IPS-11a (cell line): Measurements from ENCODE around the gene ELANE.
"Not testable (repeated sequence)": the region's sequence is repeated elsewhere in the genome, so short reads cannot be mapped to it uniquely, and the experiment has no call there.

ENCODE experiments used
- H3K4me3 ChIP-seq: one replicate; pipeline ENCODE4 v1.5.1; 2013; ENCODE audit warnings: low read depth, low read length, control low read depth

The ELANE gene

GRCh38 chr19:876780-877314 is 24.7 kb downstream of the ELANE start:
- no peak overlapping the region for H3K4me3 ChIP-seq

DNA sequence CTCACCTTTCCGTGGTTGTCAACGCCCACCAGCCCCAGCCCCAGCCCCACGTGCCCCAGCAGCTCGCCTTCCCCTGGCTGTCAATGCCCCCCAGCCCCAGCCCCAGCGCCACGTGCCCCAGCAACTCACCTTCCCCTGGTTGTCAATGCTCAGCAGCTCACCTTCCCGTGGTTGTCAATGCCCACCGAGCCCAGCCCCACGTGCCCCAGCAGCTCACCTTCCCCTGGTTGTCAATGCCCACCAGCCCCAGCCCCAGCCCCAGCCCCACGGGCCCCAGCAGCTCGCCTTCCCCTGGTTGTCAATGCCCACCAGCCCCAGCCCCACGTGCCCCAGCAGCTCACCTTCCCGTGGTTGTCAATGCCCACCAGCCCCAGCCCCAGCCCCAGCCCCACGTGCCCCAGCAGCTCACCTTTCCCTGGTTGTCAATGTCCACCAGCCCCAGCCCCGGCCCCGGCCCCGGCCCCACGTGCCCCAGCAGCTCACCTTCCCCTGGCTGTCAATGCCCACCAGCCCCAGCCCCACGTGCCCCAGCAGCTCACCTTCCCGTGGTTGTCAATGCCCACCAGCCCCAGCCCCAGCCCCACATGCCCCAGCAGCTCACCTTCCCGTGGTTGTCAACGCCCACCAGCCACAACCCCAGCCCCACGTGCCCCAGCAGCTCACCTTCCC is 26.0 kb downstream of the ELANE start:
- H3K4me3 ChIP-seq: not testable (repeated sequence)

GRCh38 chr19:878751-879561 is 26.9 kb downstream of the ELANE start:
- not testable (repeated sequence) for H3K4me3 ChIP-seq

GRCh38 chr19:879711-880438 is 27.8 kb downstream of the ELANE start:
- no peak overlapping the region for H3K4me3 ChIP-seq

DNA sequence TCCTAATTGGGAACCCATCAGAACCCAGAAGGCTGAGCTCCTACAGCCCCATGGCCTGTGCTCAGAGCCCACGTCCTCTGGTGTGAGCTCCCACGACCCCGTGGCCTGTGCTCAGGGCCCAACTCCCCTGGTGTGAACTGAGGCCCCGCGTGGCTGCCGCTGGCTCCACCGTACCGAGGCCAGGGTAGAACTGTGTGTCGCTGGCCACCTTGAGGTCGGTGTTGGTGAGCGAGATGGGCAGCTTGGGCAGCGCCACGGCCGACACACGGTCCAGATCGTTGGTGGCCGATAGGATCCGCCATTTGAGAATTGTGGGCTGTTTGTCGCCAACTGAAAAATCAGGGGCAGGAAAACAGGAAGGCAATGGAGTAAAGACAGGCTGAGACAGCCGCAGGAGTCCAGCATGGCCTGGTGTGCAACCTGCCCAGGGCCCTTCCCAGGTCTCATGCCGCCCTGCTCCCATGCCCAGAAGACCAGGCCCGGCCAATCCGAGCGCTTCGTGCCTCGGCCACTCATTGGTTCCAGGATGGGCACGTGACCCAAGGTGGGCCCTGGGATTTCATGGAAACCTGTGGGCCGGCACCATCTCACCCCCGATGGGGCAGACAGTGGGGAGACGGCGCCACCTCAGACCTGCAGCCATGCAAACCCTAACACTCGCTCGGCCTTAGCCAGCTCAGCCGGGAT is 29.4 kb downstream of the ELANE start:
- H3K4me3 ChIP-seq: no peak overlapping the region

DNA sequence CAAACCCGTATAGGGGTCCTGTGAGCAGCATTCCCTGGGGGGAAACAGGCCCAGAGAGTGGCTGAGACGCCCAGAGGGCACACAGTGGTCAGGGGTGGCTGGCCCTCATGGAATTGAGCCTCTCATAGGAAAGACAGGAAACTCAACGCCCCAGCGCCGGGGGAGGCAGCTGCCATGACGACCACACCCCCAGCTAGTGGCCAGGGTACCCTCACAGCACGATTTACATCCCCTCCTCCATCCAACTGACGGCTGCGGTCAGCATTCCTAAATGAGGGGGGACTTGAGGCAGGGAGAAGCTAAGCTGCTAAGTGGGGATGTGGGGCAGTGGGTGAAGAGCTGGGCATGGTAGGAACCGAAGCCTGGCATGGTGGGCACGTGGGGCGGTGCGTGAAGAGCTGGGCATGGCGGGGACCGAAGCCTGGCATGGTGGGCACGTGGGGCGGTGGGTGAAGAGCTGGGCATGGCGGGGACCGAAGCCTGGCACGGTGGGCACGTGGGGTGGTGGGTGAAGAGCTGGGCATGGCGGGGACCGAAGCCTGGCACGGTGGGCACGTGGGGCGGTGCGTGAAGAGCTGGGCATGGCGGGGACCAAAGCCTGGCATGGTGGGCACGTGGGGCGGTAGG is 30.9 kb downstream of the ELANE start:
- H3K4me3 ChIP-seq: no peak overlapping the region

DNA sequence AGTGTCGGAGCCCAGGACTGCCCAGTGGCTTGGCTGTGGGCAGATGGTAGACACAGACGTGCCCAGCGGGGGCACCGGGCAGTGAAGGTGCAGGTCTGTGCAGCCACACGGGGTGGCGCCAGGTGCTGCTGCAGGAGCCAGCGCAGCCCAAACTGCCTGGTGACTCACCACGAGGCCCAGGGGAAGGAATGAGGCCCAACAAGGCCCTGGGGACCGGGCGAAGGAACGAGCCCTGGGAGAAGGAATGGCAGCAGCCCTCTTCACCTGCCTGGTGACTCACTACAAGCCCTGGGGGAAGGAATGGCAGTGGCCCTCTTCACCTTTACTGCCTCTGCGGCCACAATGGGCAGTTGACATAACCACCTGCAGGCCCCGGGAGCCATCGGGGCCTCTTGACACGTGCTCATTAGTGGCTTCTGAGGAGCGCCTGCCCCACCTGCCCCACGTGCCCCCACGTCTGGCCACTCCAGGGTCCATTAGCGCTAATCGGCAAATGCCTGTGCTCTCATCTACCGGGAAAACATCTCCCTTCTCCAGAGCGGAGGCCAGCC is 31.6 kb downstream of the ELANE start:
- no peak overlapping the region for H3K4me3 ChIP-seq

GRCh38 chr19:884420-885211 is 32.5 kb downstream of the ELANE start:
- no peak overlapping the region for H3K4me3 ChIP-seq

GRCh38 chr19:885536-886224 is 33.6 kb downstream of the ELANE start:
- H3K4me3 ChIP-seq: no peak overlapping the region

DNA sequence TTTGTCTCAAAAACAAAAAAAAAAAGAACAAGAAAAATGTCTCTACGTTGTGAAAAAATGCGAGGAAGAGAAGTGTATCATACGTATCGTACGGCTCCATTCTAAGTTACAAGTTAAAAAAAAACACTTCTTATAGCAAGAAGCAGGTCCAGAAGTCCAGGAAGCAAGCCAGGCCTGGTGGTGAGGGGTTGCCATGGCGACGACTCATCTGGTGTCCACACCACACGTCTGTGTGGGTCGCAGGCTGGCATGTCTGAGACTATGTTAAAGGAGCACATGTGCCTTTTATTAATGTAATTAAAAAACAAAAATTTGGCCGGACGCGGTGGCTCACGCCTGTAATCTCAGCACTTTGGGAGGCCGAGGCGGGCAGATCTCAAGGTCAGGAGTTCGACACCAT is 35.0 kb downstream of the ELANE start:
- H3K4me3 ChIP-seq: no peak overlapping the region

GRCh38 chr19:887599-887998 is 35.5 kb downstream of the ELANE start:
- H3K4me3 ChIP-seq: no peak overlapping the region

- H3K4me3 ChIP-seq: no peak overlapping the region
Observed at GRCh38 chr19:888581-889385, 36.7 kb downstream of the ELANE start.

DNA sequence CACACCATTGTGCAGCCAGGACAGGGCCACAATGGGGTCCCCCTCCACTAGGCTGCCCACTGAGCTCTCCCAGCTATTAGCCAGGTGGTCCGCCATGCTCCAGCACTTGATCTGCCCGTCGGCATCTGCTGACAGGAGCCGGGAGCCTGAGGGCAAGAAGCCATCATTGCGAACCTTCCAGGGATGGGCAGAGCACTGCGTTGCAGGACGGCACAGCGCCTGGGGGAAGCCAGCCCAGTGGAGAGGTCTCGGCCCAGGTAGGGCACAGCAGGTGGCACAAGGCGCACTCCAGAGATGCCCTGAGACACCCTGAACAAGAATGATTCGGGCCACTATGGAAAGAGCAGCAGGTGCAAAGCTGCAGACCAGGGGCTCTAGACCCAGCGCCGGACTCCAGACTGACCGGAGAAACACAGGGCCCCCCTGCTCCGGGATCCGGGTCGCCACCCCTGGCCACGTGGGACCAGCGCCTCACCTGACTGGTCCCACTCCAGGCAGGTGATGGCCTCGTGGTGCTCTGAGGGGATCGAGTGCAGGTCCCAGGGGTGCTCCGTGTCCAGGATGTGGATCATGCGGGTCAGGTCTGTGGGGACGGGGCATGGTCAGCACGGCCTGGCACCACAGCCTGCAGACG is 37.7 kb downstream of the ELANE start:
- no peak overlapping the region for H3K4me3 ChIP-seq

DNA sequence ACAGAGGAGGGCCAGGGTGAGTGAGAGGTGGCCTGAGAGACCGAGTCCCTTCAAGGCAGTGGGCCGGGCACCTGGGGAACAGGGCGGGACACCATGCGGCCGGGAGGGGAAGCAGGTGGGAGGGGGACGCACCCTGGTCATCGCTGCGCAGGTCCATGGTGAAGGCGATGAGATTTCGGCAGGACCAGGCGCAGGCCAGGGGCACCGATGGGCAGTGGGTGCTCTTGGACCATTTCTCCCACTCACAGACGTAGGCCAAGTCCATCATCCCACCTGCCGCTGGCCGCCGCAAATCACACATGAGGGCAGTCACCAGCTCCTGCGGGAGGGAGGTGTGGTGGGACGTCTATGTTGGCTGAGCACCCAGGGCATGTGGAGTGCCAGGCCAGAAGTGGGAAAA is 38.7 kb downstream of the ELANE start:
- no peak overlapping the region for H3K4me3 ChIP-seq

DNA sequence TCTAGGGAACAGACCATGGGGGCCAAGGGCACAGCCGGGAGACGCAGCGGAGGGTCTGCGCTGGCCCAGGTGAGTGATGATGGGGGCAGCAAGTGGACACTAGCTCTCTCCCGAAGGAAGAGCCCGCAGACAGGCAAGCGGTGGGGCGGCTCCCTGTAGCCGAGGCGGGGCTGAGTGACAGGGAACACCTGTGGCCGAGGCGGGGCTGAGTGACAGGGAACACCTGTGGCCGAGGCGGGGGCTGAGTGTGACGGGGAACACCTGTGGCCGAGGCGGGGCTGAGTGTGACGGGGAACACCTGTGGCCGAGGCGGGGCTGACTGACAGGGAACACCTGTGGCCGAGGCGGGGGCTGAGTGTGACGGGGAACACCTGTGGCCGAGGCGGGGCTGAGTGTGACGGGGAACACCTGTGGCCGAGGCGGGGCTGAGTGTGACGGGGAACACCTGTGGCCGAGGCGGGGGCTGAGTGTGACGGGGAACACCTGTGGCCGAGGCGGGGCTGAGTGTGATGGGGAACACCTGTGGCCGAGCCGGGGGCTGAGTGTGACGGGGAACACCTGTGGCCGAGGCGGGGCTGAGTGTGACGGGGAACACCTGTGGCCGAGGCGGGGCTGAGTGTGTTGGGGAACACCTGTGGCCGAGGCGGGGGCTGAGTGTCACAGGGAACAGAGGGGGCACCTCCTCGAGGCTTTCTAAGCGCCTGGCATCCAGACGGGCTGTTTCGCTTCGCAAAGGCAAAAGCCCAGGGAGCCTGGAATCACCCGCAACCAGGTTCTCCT is 39.5 kb downstream of the ELANE start:
- peak overlapping the region; percentile 54 for H3K4me3 ChIP-seq

GRCh38 chr19:892243-892893 is 40.3 kb downstream of the ELANE start:
- peak overlapping the region; percentile 54 for H3K4me3 ChIP-seq
